Ovary (tissue), 9 donors: ENCODE measurements around the gene HCAR2. TPM values are rescaled to one million over a fixed set of nuclear protein-coding genes. Genes with fewer than 3 reads are reported as not detected.
"Not testable (repeated sequence)": the region's sequence is repeated elsewhere in the genome, so short reads cannot be mapped to it uniquely, and the experiment has no call there.

Experiments
- DNase-seq, 5 donors: peaks; one replicate each; pipeline ENCODE4 v3.0.0-alpha.2; 2019 to 2020
- H3K27ac ChIP-seq, 2 donors: fragments of 200-600 bp; one replicate each; pipeline versions ENCODE4 v1.5.1 to v1.8.0; 2019 to 2022
- H3K27me3 ChIP-seq: fragments of 200-600 bp; one replicate; pipeline ENCODE4 v1.8.0; 2022
- H3K36me3 ChIP-seq: fragments of 200-600 bp; sonication (generic); one replicate; pipeline ENCODE4 v1.5.1; 2019
- H3K4me1 ChIP-seq: one replicate; pipeline ENCODE4 v1.8.1; 2013; ENCODE audit warnings: mild to moderate bottlenecking, moderate library complexity; ENCODE audit not compliant: insufficient read depth
- H3K4me3 ChIP-seq: fragments of 200-600 bp; sonication (generic); one replicate; pipeline ENCODE4 v1.5.1; 2017
- H3K9me3 ChIP-seq, 2 donors: fragments of 200-600 bp in 1 of 2; sonication (generic) in 1 of 2; one replicate each; pipeline versions ENCODE4 v1.5.1 to v1.8.1; 2013 to 2019; ENCODE audit warnings: mild to moderate bottlenecking in 1 of 2, moderate library complexity in 1 of 2
- EP300 ChIP-seq: sonication (generic); formaldehyde crosslinking; IDR thresholded peaks from one replicate; pipeline ENCODE4 v1.6.1; 2017; ENCODE audit warnings: antibody characterized with exemption
- POLR2A ChIP-seq: fragments of 450-650 bp; IDR thresholded peaks from one replicate; pipeline ENCODE4 v1.6.1; 2017; ENCODE audit warnings: antibody characterized with exemption, mild to moderate bottlenecking, moderate library complexity
- WGBS, 3 donors: extraction: QIAGEN DNeasy Blood & Tissue Kit in 1 of 3; methylation state at CpG; one replicate each; pipeline versions ENCODE4 v1.1.5 to v1.1.7; 2013 to 2017; 5-methylcytosine and 5-hydroxymethylcytosine counted together
- intact Hi-C, 4 donors: fragments of 100-400 bp; cut with DNase I; formaldehyde crosslinking; loops; one replicate each; pipeline versions ENCODE4 v1.11.0 to v1.15.1; 2022 to 2023
- polyA plus RNA-seq, 2 donors: library from polyadenylated mRNA; stranded (reverse); fragments of 200-250 nt in 1 of 2; fragments of 350-450 nt in 1 of 2; fragmentation: Illumina TruSeq in 1 of 2; extraction: RNeasy Lipid Tissue Mini Kit (QIAGEN cat#74804) in 1 of 2; gene quantifications; one replicate each; pipeline ENCODE4 v1.2.3, GENCODE V29; 2013 to 2014
- total RNA-seq, 7 donors: library from RNA; depleted of rRNA in 2 of 7; stranded (reverse); fragments of >200 nt in 2 of 7; fragmentation: NEBNext Ultra II Directional in 3 of 7; extraction: Animal tissue kit (Norgen Biotek cat#: 25700) in 3 of 7; gene quantifications; one replicate each; pipeline versions ENCODE4 v1.1.0 to v1.2.4, GENCODE V29; 2016 to 2023
- TF ChIP-seq, protein P1 (sequence below), 3 donors: fragments of 450-650 bp in 2 of 3; fragments of 200-600 bp in 1 of 3; IDR thresholded peaks; one replicate each; pipeline versions ENCODE4 v1.5.1 to v1.8.0; 2016 to 2022; ENCODE audit warnings: antibody characterized with exemption in 3 of 3, mild to moderate bottlenecking in 1 of 3
- donor health status: DM: no; HTN: no; CAD: no; lungs with moderate emphysema.
- donor health status: DM: no; HTN: no; CAD: no.
- donor health status: Bipolar disorder and iron deficiency.
- donor health status: DM: yes; HTN: yes; CAD: no.
- donor health status: DM: no; HTN: no; CAD: no.
- donor health status: DM: yes; HTN: yes; CAD: no.

HCAR2 gene
- total and polyA plus RNA-seq, 9 donors, result 0.04 to 0.28 (median 0.19) TPM; not detected in 5

GRCh38 chr12:122721057-122721545, 17.9 kb upstream of the HCAR2 start:
- no peak overlapping the region for H3K4me3 ChIP-seq
- no peaks in the 10 kb centered on the region for H3K36me3 ChIP-seq
- no peak overlapping the region for H3K27ac ChIP-seq
- H3K4me1 ChIP-seq, result peaks cover 2% of the 10 kb centered on the region
- no peaks in the 10 kb centered on the region for H3K9me3 ChIP-seq
- 54 to 75% (median 55%) methylated on average over 11 of the region's 11 CpGs for WGBS, 3 donors
- H3K27me3 ChIP-seq, result no peaks in the 10 kb centered on the region
- TF ChIP-seq POLR2A, result no peak
- TF ChIP-seq, protein P1, sequence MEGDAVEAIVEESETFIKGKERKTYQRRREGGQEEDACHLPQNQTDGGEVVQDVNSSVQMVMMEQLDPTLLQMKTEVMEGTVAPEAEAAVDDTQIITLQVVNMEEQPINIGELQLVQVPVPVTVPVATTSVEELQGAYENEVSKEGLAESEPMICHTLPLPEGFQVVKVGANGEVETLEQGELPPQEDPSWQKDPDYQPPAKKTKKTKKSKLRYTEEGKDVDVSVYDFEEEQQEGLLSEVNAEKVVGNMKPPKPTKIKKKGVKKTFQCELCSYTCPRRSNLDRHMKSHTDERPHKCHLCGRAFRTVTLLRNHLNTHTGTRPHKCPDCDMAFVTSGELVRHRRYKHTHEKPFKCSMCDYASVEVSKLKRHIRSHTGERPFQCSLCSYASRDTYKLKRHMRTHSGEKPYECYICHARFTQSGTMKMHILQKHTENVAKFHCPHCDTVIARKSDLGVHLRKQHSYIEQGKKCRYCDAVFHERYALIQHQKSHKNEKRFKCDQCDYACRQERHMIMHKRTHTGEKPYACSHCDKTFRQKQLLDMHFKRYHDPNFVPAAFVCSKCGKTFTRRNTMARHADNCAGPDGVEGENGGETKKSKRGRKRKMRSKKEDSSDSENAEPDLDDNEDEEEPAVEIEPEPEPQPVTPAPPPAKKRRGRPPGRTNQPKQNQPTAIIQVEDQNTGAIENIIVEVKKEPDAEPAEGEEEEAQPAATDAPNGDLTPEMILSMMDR (IDR thresholded peaks at IDR 0.05), result no peak
- TF ChIP-seq EP300, result no peak
- intact Hi-C loops, result no loop called here
- DNase-seq, result no peak

DNA sequence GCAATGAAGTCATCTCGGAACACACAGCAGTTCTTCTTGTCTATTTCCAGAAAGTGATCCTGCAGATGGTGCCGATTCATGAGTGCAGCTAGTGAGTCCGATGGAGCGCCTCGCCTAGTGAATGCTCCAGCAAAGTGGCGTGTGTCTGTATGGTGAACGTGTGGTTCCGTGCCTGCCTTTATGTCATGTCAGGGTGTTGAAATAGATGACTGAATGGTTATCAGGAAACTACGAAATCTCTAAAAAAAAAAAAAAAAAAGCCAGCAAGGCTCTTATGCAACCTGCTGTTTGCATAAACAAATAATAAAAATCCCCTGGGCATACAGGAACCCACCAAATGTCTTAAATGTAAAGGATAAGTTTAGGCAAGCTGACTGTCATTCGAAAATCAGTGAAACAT, 13.5 kb upstream of the HCAR2 start, which contains the start of gene HCAR3:
Gene HCAR3, minus strand, starts transcription at position 154 of the 400 bp plus-strand sequence. Its CDS starts 74 bp downstream, at position 80.
- DNase-seq, intact Hi-C loops, H3K27ac ChIP-seq, H3K4me3 ChIP-seq, H3K36me3 ChIP-seq, H3K27me3 ChIP-seq, H3K9me3 ChIP-seq, H3K4me1 ChIP-seq: not testable (repeated sequence)
- 88 to 90% (median 90%) methylated on average over 10 of the region's 10 CpGs for WGBS, 3 donors

DNA sequence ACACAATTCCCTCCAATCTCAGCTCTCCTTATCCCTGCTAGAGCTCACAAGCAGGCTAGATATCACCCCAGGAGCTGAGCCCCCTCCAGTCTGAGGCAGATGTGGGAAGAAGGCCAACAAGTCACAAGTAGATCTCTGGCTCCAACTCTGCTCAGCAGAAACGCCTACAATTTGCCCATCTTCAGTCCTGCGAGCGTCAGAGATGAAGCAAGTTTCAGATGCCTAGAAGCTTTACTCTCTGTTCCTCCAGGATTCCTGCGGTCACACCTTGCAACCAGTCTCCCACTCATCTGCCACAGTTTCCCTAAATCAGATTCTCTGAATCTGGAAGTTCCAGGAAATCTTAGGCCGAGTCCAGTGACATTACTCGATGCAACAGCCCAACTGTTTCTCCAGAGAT, 12.1 kb upstream of the HCAR2 start:
- WGBS, 3 donors, result 56 to 80% (median 70%) methylated on average over 6 of the region's 6 CpGs
- H3K4me1 ChIP-seq, H3K9me3 ChIP-seq, H3K36me3 ChIP-seq, DNase-seq, H3K27me3 ChIP-seq, H3K27ac ChIP-seq, H3K4me3 ChIP-seq, intact Hi-C loops: not testable (repeated sequence)

DNA sequence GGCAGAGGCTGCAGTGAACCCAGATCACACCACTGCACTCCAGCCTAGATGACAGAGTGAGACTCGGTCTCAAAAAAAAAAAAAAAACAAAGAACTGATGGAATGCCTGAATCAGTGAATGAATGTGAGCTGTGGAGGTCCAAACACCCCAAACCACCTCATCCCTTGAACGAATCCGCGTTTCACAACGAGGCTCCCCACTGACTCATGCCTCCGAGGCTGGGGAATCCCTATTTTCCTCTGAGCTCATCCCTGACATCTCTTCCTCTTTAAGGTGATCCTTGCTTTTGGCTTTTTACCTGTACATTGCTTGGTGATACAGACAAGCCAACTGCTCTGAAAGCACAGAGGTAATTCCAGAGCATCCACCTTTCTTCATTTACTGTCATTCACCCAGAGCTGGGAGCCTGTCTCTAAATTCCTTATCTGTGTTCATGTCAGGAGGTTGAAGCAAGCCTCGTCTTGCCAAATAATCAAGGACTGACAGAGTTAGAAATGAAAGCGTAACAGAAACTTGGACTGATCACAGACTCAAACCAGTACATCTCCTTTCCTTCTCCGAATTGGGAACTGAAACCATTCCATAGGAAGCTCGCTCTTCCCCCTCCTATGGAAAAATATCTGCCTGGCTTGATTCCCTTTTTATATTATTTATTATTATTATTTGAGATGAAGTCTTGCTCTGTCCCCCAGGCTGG, 10.5 kb upstream of the HCAR2 start:
- H3K4me1 ChIP-seq, H3K27me3 ChIP-seq, H3K9me3 ChIP-seq, H3K36me3 ChIP-seq, intact Hi-C loops, H3K4me3 ChIP-seq, DNase-seq, H3K27ac ChIP-seq: not testable (repeated sequence)
- 66 to 69% (median 68%) methylated on average over 3 to 4 of the region's 10 CpGs for WGBS, 3 donors

GRCh38 chr12:122711266-122711665, 8.1 kb upstream of the HCAR2 start:
- DNase-seq, H3K4me1 ChIP-seq, H3K27ac ChIP-seq, H3K27me3 ChIP-seq, H3K9me3 ChIP-seq, intact Hi-C loops, H3K36me3 ChIP-seq, H3K4me3 ChIP-seq: not testable (repeated sequence)
- 81 to 84% (median 83%) methylated on average over 1 of the region's 1 CpG for WGBS, 3 donors

DNA sequence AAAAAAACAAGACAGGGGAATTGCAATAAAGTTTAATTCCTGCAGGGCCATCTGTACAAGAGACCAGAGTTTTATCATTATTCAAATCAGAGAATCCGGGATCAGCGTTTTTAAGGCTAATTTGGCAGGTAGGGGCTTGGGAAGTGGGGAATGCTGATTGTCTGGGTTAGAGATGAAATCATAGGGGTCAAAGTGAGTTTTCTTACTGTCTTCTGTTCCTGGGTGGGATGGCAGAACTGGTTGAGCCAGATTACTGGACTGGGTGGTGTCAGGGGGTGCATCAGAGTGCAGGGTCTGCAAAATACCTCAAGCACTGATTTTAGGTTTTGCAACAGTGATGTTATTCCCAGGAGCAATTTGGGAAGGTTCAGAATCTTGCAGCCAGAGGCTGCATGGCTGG, 7.2 kb upstream of the HCAR2 start:
- H3K27ac ChIP-seq, H3K4me1 ChIP-seq, DNase-seq, H3K9me3 ChIP-seq, intact Hi-C loops, H3K36me3 ChIP-seq, H3K27me3 ChIP-seq, H3K4me3 ChIP-seq: not testable (repeated sequence)
- 64 to 71% (median 67%) methylated on average over 2 of the region's 2 CpGs for WGBS, 3 donors

- H3K27me3 ChIP-seq, H3K27ac ChIP-seq, intact Hi-C loops, DNase-seq, H3K36me3 ChIP-seq, H3K4me1 ChIP-seq, H3K4me3 ChIP-seq, H3K9me3 ChIP-seq: not testable (repeated sequence)
- WGBS, 3 donors, result no CpG with 5 or more reads among the region's 3 CpGs
Measured at GRCh38 chr12:122709287-122709686, 6.1 kb upstream of the HCAR2 start.

- H3K9me3 ChIP-seq, H3K4me3 ChIP-seq, H3K27ac ChIP-seq, H3K4me1 ChIP-seq, H3K36me3 ChIP-seq, intact Hi-C loops, DNase-seq, H3K27me3 ChIP-seq: not testable (repeated sequence)
- WGBS, 3 donors, result 86 to 92% (median 89%) methylated on average over 3 of the region's 3 CpGs
Measured at GRCh38 chr12:122703841-122704240, 684 bp upstream of the HCAR2 start.

DNA sequence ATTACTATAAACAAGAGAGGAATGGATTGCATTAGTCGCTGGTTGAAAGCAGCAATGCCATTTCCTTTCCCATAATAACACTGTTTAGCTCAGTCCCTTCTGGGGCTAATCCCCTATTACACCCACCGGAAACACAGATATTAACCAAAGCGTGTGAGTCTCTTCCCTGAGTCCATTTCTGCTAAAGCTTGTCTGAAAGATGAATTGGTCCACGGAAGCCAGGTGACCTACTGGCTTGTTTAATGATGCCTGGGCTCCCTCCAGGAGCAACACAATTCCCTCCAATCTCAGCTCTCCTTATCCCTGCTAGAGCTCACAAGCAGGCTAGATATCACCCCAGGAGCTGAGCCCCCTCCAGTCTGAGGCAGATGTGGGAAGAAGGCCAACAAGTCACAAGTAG, 1.7 kb downstream of the HCAR2 start:
- H3K9me3 ChIP-seq, H3K36me3 ChIP-seq, intact Hi-C loops, H3K4me3 ChIP-seq, H3K27me3 ChIP-seq, H3K4me1 ChIP-seq, H3K27ac ChIP-seq, DNase-seq: not testable (repeated sequence)
- 25 to 36% (median 30%) methylated on average over 4 of the region's 4 CpGs for WGBS, 3 donors

DNA sequence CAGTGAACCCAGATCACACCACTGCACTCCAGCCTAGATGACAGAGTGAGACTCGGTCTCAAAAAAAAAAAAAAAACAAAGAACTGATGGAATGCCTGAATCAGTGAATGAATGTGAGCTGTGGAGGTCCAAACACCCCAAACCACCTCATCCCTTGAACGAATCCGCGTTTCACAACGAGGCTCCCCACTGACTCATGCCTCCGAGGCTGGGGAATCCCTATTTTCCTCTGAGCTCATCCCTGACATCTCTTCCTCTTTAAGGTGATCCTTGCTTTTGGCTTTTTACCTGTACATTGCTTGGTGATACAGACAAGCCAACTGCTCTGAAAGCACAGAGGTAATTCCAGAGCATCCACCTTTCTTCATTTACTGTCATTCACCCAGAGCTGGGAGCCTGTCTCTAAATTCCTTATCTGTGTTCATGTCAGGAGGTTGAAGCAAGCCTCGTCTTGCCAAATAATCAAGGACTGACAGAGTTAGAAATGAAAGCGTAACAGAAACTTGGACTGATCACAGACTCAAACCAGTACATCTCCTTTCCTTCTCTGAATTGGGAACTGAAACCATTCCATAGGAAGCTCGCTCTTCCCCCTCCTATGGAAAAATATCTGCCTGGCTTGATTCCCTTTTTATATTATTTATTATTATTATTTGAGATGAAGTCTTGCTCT, 3.0 kb downstream of the HCAR2 start:
- H3K4me1 ChIP-seq, H3K4me3 ChIP-seq, intact Hi-C loops, DNase-seq, H3K27ac ChIP-seq, H3K27me3 ChIP-seq, H3K36me3 ChIP-seq, H3K9me3 ChIP-seq: not testable (repeated sequence)
- 50 to 80% (median 71%) methylated on average over 2 to 4 of the region's 9 CpGs for WGBS, 3 donors

DNA sequence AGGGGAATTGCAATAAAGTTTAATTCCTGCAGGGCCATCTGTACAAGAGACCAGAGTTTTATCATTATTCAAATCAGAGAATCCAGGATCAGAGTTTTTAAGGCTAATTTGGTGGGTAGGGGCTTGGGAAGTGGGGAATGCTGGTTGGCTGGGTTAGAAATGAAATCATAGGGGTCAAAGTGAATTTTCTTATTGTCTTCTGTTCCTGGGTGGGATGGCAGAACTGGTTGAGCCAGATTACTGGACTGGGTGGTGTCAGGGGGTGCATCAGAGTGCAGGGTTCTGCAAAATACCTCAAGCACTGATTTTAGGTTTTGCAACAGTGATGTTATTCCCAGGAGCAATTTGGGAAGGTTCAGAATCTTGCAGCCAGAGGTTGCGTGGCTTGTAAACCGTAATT, 6.2 kb downstream of the HCAR2 start:
- H3K4me3 ChIP-seq, H3K9me3 ChIP-seq, H3K36me3 ChIP-seq, H3K27ac ChIP-seq, intact Hi-C loops, H3K27me3 ChIP-seq, H3K4me1 ChIP-seq, DNase-seq: not testable (repeated sequence)
- WGBS, 3 donors, result 75 to 83% (median 80%) methylated on average over 2 of the region's 2 CpGs
